CD4-positive, alpha-beta T cell (primary cell): ENCODE measurements around the gene MPDZ. TPM values are rescaled to one million over a fixed set of nuclear protein-coding genes. Genes with fewer than 3 reads are reported as not detected.

Experiments used
- ATAC-seq: fragments of 200-7000 bp; cut with Tn5 transposase; one replicate; pipeline ENCODE4 v1.10.0; 2022; ENCODE audit warnings: mild to moderate bottlenecking; ENCODE audit not compliant: poor library complexity
- CTCF ChIA-PET: fragments of 350-600 bp; sonication (Branson Sonifier 250); formaldehyde crosslinking; loops from one replicate; lab custom pipeline; 2021; ENCODE audit warnings: antibody characterized with exemption, inconsistent platforms; lab: Charles Lee
- POLR2A ChIA-PET: fragments of 350-600 bp; sonication (Branson Sonifier 250); formaldehyde crosslinking; loops from one replicate; lab custom pipeline; 2021; ENCODE audit warnings: antibody characterized with exemption, inconsistent platforms; lab: Charles Lee
- DNase-seq, 14 experiments: peaks; one replicate each; pipeline ENCODE4 v3.0.0-alpha.2; 2013 to 2020; ENCODE audit warnings: mixed read lengths in 2 of 14
- H3K27ac ChIP-seq, 2 donors: one replicate each; pipeline versions ENCODE4 v1.5.1 to v1.7.0; 2013; ENCODE audit warnings: low read length in 2 of 2, low read depth in 1 of 2, mild to moderate bottlenecking in 1 of 2
- H3K27me3 ChIP-seq, 2 experiments: 1 replicate in 1 of 2; 2 replicates in 1 of 2; pipeline versions ENCODE4 v1.6.1 to v1.7.0; 2013; ENCODE audit warnings: low read length in 2 of 2, control low read depth in 1 of 2, mild to moderate bottlenecking in 1 of 2, moderate library complexity in 1 of 2; ENCODE audit not compliant: insufficient read depth in 2 of 2, control insufficient read depth in 1 of 2
- H3K36me3 ChIP-seq: one replicate; pipeline ENCODE4 v1.6.1; 2013; ENCODE audit warnings: low read length, control low read depth; ENCODE audit not compliant: insufficient read depth
- H3K4me1 ChIP-seq: one replicate; pipeline ENCODE4 v1.6.1; 2013; ENCODE audit warnings: low read length, control low read depth; ENCODE audit not compliant: insufficient read depth
- H3K4me3 ChIP-seq: one replicate; pipeline ENCODE4 v1.5.1; 2013; ENCODE audit warnings: mild to moderate bottlenecking, low read length, moderate library complexity
- H3K9me3 ChIP-seq, 2 experiments: 1 replicate in 1 of 2; 2 replicates in 1 of 2; pipeline versions ENCODE4 v1.6.1 to v1.7.0; 2013; ENCODE audit warnings: low read length in 2 of 2, mild to moderate bottlenecking in 2 of 2, control low read depth in 1 of 2, moderate library complexity in 1 of 2; ENCODE audit not compliant: control insufficient read depth in 1 of 2, insufficient read depth in 1 of 2
- H3K27ac Mint-ChIP-seq: one replicate; pipeline ENCODE4 v1.8.0; 2020; ENCODE audit warnings: mixed read lengths
- H3K27me3 Mint-ChIP-seq: one replicate; pipeline ENCODE4 v1.8.0; 2021; ENCODE audit warnings: mixed read lengths
- H3K36me3 Mint-ChIP-seq: one replicate; pipeline ENCODE4 v1.8.0; 2021; ENCODE audit warnings: low read depth, mixed read lengths
- H3K4me1 Mint-ChIP-seq: one replicate; pipeline ENCODE4 v1.8.0; 2021; ENCODE audit warnings: low read depth, mixed read lengths
- H3K4me3 Mint-ChIP-seq: one replicate; pipeline ENCODE4 v1.8.0; 2020; ENCODE audit warnings: mild to moderate bottlenecking, mixed read lengths
- H3K9me3 Mint-ChIP-seq: one replicate; pipeline ENCODE4 v1.8.0; 2020; ENCODE audit warnings: mixed read lengths
- CTCF ChIP-seq: fragments of 200-600 bp; IDR thresholded peaks from one replicate; pipeline ENCODE4 v1.8.0; 2022; ENCODE audit warnings: antibody characterized with exemption, mild to moderate bottlenecking
- intact Hi-C, 2 experiments: fragments of 100-400 bp; cut with DNase I in 1 of 2; cut with micrococcal nuclease in 1 of 2; formaldehyde crosslinking; loops; one replicate each; pipeline versions ENCODE4 v1.15.1 to v1.9.0; 2023 to 2025; cut with DNase I, micrococcal nuclease
- total RNA-seq, 174 experiments: library from RNA in 2 of 174; stranded (reverse) in 2 of 174; gene quantifications; one replicate each; pipeline ENCODE4 v1.2.3 and lab custom pipeline; 2021 to 2026

The MPDZ gene
- total RNA-seq, 2 experiments from 2014 or later: not detected

- ATAC-seq: no peak
- Histone ChIP-seq H3K4me3 (no peak overlapping the region), H3K27ac (no peak overlapping the region), H3K9me3 (peaks cover 0 to 10% of the 10 kb centered on the region in 2 experiments), H3K27me3 (no peaks in the 10 kb centered on the region), H3K4me1 (no peaks in the 10 kb centered on the region), H3K36me3 (no peaks in the 10 kb centered on the region)
- Mint-ChIP-seq H3K36me3 (no peaks in the 10 kb centered on the region), H3K4me3 (no peak overlapping the region), H3K27ac (no peak overlapping the region), H3K9me3 (peaks cover 6% of the 10 kb centered on the region), H3K4me1 (no peaks in the 10 kb centered on the region), H3K27me3 (no peaks in the 10 kb centered on the region)
- DNase-seq: no peak
- POLR2A ChIA-PET: no interaction called here
- intact Hi-C loops: no loop called here
- CTCF ChIA-PET: interaction anchor here (1.2 kb wide), 1 partner anchor 12 kb away, joined by 3 read pairs; no protein-coding TSS in a partner anchor
- no peak for TF ChIP-seq CTCF
These were observed 189.8 kb downstream of the MPDZ start for GRCh38 chr9:13089666-13090065.

GRCh38 chr9:13088720-13089427 is 190.6 kb downstream of the MPDZ start:
- no peak overlapping the region for H3K4me3 ChIP-seq
- H3K27me3 ChIP-seq: no peaks in the 10 kb centered on the region
- Mint-ChIP-seq H3K27me3 (no peaks in the 10 kb centered on the region), H3K27ac (no peak overlapping the region), H3K36me3 (no peaks in the 10 kb centered on the region), H3K4me1 (no peaks in the 10 kb centered on the region), H3K9me3 (peaks cover 6% of the 10 kb centered on the region), H3K4me3 (no peak overlapping the region)
- ChIA-PET POLR2A (no interaction called here), CTCF (no interaction called here)
- TF ChIP-seq CTCF: no peak
- DNase-seq (peak in 1 of 14 experiments; percentile 0), ATAC-seq (no peak)
- H3K9me3 ChIP-seq: peaks cover 0 to 10% of the 10 kb centered on the region in 2 experiments
- H3K27ac ChIP-seq: no peak overlapping the region
- no peaks in the 10 kb centered on the region for H3K4me1 ChIP-seq
- intact Hi-C loops: no loop called here
- H3K36me3 ChIP-seq: no peaks in the 10 kb centered on the region

GRCh38 chr9:13083963-13084528 is 195.4 kb downstream of the MPDZ start:
- Histone ChIP-seq H3K27ac (no peak overlapping the region), H3K36me3 (no peaks in the 10 kb centered on the region), H3K4me1 (no peaks in the 10 kb centered on the region), H3K4me3 (no peak overlapping the region), H3K27me3 (no peaks in the 10 kb centered on the region), H3K9me3 (peaks cover 0 to 8% of the 10 kb centered on the region in 2 experiments)
- ATAC-seq (no peak), DNase-seq (no peak)
- Mint-ChIP-seq H3K4me1 (no peaks in the 10 kb centered on the region), H3K36me3 (no peaks in the 10 kb centered on the region), H3K27ac (no peak overlapping the region), H3K4me3 (no peak overlapping the region), H3K9me3 (peaks cover 2% of the 10 kb centered on the region), H3K27me3 (no peaks in the 10 kb centered on the region)
- intact Hi-C loops: no loop called here
- CTCF ChIA-PET: no interaction called here
- TF ChIP-seq CTCF: no peak
- POLR2A ChIA-PET: no interaction called here
